CD4-positive, alpha-beta T cell (primary cell): ENCODE results near the gene CLSTN2. TPM values are rescaled to one million over a fixed set of nuclear protein-coding genes. Genes with fewer than 3 reads are reported as not detected.

ENCODE experiments used
- ATAC-seq: fragments of 200-7000 bp; cut with Tn5 transposase; one replicate; pipeline ENCODE4 v1.10.0; 2022; ENCODE audit warnings: mild to moderate bottlenecking; ENCODE audit not compliant: poor library complexity
- CTCF ChIA-PET: fragments of 350-600 bp; sonication (Branson Sonifier 250); formaldehyde crosslinking; loops from one replicate; lab custom pipeline; 2021; ENCODE audit warnings: antibody characterized with exemption, inconsistent platforms; lab: Charles Lee
- POLR2A ChIA-PET: fragments of 350-600 bp; sonication (Branson Sonifier 250); formaldehyde crosslinking; loops from one replicate; lab custom pipeline; 2021; ENCODE audit warnings: antibody characterized with exemption, inconsistent platforms; lab: Charles Lee
- DNase-seq, 14 experiments: peaks; one replicate each; pipeline ENCODE4 v3.0.0-alpha.2; 2013 to 2020; ENCODE audit warnings: mixed read lengths in 2 of 14
- H3K27ac ChIP-seq, 2 donors: one replicate each; pipeline versions ENCODE4 v1.5.1 to v1.7.0; 2013; ENCODE audit warnings: low read length in 2 of 2, low read depth in 1 of 2, mild to moderate bottlenecking in 1 of 2
- H3K27me3 ChIP-seq, 2 experiments: 1 replicate in 1 of 2; 2 replicates in 1 of 2; pipeline versions ENCODE4 v1.6.1 to v1.7.0; 2013; ENCODE audit warnings: low read length in 2 of 2, control low read depth in 1 of 2, mild to moderate bottlenecking in 1 of 2, moderate library complexity in 1 of 2; ENCODE audit not compliant: insufficient read depth in 2 of 2, control insufficient read depth in 1 of 2
- H3K36me3 ChIP-seq: one replicate; pipeline ENCODE4 v1.6.1; 2013; ENCODE audit warnings: low read length, control low read depth; ENCODE audit not compliant: insufficient read depth
- H3K4me1 ChIP-seq: one replicate; pipeline ENCODE4 v1.6.1; 2013; ENCODE audit warnings: low read length, control low read depth; ENCODE audit not compliant: insufficient read depth
- H3K4me3 ChIP-seq: one replicate; pipeline ENCODE4 v1.5.1; 2013; ENCODE audit warnings: mild to moderate bottlenecking, low read length, moderate library complexity
- H3K9me3 ChIP-seq, 2 experiments: 1 replicate in 1 of 2; 2 replicates in 1 of 2; pipeline versions ENCODE4 v1.6.1 to v1.7.0; 2013; ENCODE audit warnings: low read length in 2 of 2, mild to moderate bottlenecking in 2 of 2, control low read depth in 1 of 2, moderate library complexity in 1 of 2; ENCODE audit not compliant: control insufficient read depth in 1 of 2, insufficient read depth in 1 of 2
- H3K27ac Mint-ChIP-seq: one replicate; pipeline ENCODE4 v1.8.0; 2020; ENCODE audit warnings: mixed read lengths
- H3K27me3 Mint-ChIP-seq: one replicate; pipeline ENCODE4 v1.8.0; 2021; ENCODE audit warnings: mixed read lengths
- H3K36me3 Mint-ChIP-seq: one replicate; pipeline ENCODE4 v1.8.0; 2021; ENCODE audit warnings: low read depth, mixed read lengths
- H3K4me1 Mint-ChIP-seq: one replicate; pipeline ENCODE4 v1.8.0; 2021; ENCODE audit warnings: low read depth, mixed read lengths
- H3K4me3 Mint-ChIP-seq: one replicate; pipeline ENCODE4 v1.8.0; 2020; ENCODE audit warnings: mild to moderate bottlenecking, mixed read lengths
- H3K9me3 Mint-ChIP-seq: one replicate; pipeline ENCODE4 v1.8.0; 2020; ENCODE audit warnings: mixed read lengths
- CTCF ChIP-seq: fragments of 200-600 bp; IDR thresholded peaks from one replicate; pipeline ENCODE4 v1.8.0; 2022; ENCODE audit warnings: antibody characterized with exemption, mild to moderate bottlenecking
- intact Hi-C, 2 experiments: fragments of 100-400 bp; cut with DNase I in 1 of 2; cut with micrococcal nuclease in 1 of 2; formaldehyde crosslinking; loops; one replicate each; pipeline versions ENCODE4 v1.15.1 to v1.9.0; 2023 to 2025; cut with DNase I, micrococcal nuclease
- total RNA-seq, 174 experiments: library from RNA in 2 of 174; stranded (reverse) in 2 of 174; gene quantifications; one replicate each; pipeline ENCODE4 v1.2.3 and lab custom pipeline; 2021 to 2026

Gene CLSTN2
- total RNA-seq, 2 experiments from 2014 or later = not detected

DNA sequence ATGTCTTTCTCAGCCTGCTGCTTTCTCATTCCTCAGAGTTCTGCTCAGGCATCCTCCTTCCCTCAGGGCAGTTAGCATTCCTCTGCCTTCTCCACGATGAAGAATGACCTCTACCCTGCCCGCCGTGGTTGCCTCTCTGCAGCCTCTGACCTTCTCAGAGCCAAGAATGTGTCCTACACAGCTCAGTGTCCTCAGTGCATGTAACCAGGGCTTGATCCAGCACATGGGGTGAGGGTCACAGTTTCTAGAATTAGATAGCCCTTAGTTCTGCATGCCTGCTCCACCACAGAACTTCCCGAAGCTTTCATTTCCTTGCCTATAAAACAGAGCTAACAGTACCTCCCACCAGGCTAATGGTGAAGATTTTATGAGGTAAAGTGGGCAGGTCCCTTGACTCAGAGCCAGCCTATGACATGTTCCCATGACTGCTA is 182.1 kb downstream of the CLSTN2 start:
- H3K27ac ChIP-seq = no peak overlapping the region
- H3K4me3 Mint-ChIP-seq = no peak overlapping the region
- no peak overlapping the region for H3K27ac Mint-ChIP-seq
- DNase-seq (no peak), ATAC-seq (no peak)
- no peaks in the 10 kb centered on the region for H3K4me1 ChIP-seq
- H3K9me3 Mint-ChIP-seq = no peaks in the 10 kb centered on the region
- no peaks in the 10 kb centered on the region for H3K36me3 Mint-ChIP-seq
- ChIA-PET POLR2A (no interaction called here), CTCF (no interaction called here)
- no peaks in the 10 kb centered on the region for H3K4me1 Mint-ChIP-seq
- peaks cover 8% of the 10 kb centered on the region for H3K27me3 Mint-ChIP-seq
- TF ChIP-seq CTCF = no peak
- H3K9me3 ChIP-seq = no peaks in the 10 kb centered on the region
- intact Hi-C loops = no loop called here
- no peak overlapping the region for H3K4me3 ChIP-seq
- no peaks in the 10 kb centered on the region for H3K27me3 ChIP-seq
- no peaks in the 10 kb centered on the region for H3K36me3 ChIP-seq

DNA sequence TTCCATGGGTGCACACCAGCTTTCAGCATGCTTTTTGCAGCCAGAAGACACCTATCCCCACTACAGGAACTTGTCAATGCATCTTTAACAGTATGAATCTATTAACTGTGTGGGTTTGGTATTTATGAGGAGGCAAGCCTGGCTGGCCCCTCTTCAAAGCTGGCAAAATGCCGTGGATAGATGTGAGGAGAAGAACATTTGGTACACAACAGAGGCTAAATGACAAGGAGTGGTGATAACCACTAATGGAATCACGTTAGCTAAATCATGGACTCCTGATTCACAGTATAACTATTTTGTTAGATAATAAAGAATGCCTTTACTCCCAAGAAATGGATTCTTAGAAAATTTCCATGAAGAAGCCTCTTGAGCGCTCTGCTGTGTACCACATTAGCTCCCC is 187.2 kb downstream of the CLSTN2 start:
- no peaks in the 10 kb centered on the region for H3K9me3 ChIP-seq
- no peaks in the 10 kb centered on the region for H3K27me3 ChIP-seq
- intact Hi-C loops = no loop called here
- peaks cover 8% of the 10 kb centered on the region for H3K27me3 Mint-ChIP-seq
- no peak overlapping the region for H3K4me3 Mint-ChIP-seq
- H3K4me1 ChIP-seq = no peaks in the 10 kb centered on the region
- DNase-seq (no peak), ATAC-seq (no peak)
- no peaks in the 10 kb centered on the region for H3K36me3 ChIP-seq
- H3K27ac ChIP-seq = no peak overlapping the region
- no peaks in the 10 kb centered on the region for H3K9me3 Mint-ChIP-seq
- H3K27ac Mint-ChIP-seq = no peak overlapping the region
- H3K4me1 Mint-ChIP-seq = no peaks in the 10 kb centered on the region
- no peak overlapping the region for H3K4me3 ChIP-seq
- H3K36me3 Mint-ChIP-seq = no peaks in the 10 kb centered on the region
- ChIA-PET CTCF (no interaction called here), POLR2A (no interaction called here)
- TF ChIP-seq CTCF = no peak

DNA sequence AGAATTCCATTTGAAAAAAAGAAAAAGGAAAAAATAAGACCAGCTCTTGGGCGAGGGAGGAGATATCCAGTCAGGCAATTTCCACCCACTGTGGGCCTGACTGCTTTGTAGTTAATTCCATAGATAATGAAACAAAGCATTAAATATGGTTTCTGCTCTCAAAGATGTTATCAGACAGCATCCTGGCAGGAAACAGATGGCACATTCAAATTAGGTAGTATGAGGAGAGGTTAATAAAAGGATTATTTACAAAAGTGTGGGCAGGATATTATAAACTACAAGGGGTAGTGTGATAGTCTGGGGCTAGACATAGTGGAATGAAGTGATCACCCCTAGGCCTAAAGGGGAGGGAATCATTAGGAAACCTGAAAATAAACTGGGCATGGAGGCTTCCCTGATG is 193.2 kb downstream of the CLSTN2 start:
- H3K4me1 ChIP-seq = no peaks in the 10 kb centered on the region
- Mint-ChIP-seq H3K27me3 (no peaks in the 10 kb centered on the region), H3K4me3 (no peak overlapping the region), H3K9me3 (no peaks in the 10 kb centered on the region), H3K36me3 (no peaks in the 10 kb centered on the region), H3K27ac (no peak overlapping the region), H3K4me1 (no peaks in the 10 kb centered on the region)
- H3K27ac ChIP-seq = no peak overlapping the region
- no peaks in the 10 kb centered on the region for H3K27me3 ChIP-seq
- H3K36me3 ChIP-seq = no peaks in the 10 kb centered on the region
- H3K9me3 ChIP-seq = no peaks in the 10 kb centered on the region
- DNase-seq (no peak), ATAC-seq (no peak)
- no peak for TF ChIP-seq CTCF
- CTCF ChIA-PET = no interaction called here
- intact Hi-C loops = no loop called here
- H3K4me3 ChIP-seq = no peak overlapping the region
- POLR2A ChIA-PET = no interaction called here
